GM18508 (cell line): ENCODE results near the gene S100A3.
"Not testable (repeated sequence)": the region's sequence is repeated elsewhere in the genome, so short reads cannot be mapped to it uniquely, and the experiment has no call there.

Experiments used
- ATAC-seq: cut with Tn5 transposase; IDR thresholded peaks from one replicate; pipeline ENCODE4 v1.9.1; 2021; ENCODE audit warnings: moderate number of reproducible peaks; ENCODE audit not compliant: insufficient read depth, unreplicated experiment

S100A3 gene

GRCh38 chr1:153548722-153549688 lies at the start of gene S100A3:
S100A3 (minus strand) TSS chr1:153549258; CDS start chr1:153548485, 773 bp downstream.
- ATAC-seq: no peak

GRCh38 chr1:153598309-153599172 lies 49.5 kb upstream of the S100A3 start:
- ATAC-seq: peak; percentile 93

DNA sequence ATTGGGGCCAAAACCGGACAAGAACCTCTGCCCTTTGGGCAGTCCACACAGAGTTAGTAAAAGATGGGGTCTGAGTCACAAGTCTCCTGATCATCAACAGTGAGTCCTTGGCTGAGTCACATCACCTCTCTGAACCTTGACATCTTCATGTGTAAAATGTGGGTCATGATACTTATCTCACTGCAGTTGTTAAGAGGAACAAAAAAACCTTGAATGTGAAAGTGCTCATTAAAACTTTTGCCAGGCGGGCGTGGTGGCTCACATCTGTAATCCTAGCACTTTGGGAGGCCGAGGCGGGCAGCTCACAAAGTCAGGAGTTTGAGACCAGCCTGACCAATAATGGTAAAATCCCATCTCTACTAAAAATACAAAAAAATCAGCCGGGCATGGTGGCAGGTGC lies 48.1 kb upstream of the S100A3 start:
- no peak for ATAC-seq

DNA sequence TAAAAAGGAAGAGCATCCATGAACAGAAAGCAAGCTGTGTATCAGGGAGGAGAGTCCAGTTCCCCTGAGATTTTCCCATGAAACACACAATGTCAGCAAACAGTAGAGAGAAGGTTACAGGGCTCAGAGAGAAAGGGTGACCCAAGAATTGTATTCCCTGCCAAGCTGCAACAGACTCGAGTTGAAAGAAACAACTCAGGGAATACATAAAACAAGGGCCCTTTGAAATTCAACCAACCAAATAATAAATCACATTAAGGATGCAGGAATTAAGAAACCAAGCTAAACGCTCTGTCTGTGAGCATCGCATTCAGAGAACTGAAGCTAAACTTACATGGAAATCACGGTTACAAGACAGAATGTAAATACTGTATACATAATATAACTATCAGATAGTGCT lies 43.7 kb upstream of the S100A3 start:
- no peak for ATAC-seq

DNA sequence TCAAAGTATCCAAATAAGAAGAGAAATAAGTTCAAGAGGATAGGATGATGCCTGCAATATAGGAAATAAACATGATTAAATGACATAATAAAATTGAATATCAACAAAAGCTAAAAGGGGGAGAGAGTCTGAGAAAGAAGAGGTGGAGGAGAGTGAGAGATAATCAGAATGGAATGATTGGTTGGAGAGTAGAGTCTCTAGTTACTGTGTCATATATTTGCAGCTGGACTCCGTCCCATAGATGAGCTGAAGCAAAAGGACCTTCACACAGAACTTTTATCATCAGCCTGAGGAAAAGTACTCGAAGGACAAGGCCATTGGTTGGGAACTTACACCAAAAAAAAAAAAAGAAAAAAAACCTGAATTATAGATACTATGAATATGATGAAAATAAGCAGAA lies 39.4 kb upstream of the S100A3 start:
- no peak for ATAC-seq

GRCh38 chr1:153588033-153588432 lies 39.0 kb upstream of the S100A3 start:
- ATAC-seq: not testable (repeated sequence)

DNA sequence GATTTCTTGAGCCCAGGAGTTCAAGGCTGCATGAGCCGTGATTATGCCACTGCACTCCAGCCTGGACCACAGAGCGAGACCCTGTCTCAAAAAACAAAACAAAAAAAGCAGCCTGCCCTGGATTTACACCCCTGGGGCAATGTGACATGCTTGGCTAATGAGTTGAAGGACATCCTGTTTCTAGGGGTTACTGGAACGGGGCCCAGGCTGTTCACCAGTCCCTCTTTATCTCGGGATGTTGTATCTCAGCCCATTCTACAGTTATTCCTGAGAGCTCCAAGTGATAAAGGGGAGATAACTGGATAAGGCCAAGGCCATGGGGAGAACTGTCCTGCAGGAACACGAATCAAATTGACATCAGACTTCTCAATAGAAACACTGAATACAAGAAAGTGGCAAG lies 38.3 kb upstream of the S100A3 start:
- ATAC-seq: no peak

GRCh38 chr1:153586347-153586746 lies 37.3 kb upstream of the S100A3 start:
- no peak for ATAC-seq

GRCh38 chr1:153585006-153585405 lies 35.9 kb upstream of the S100A3 start:
- no peak for ATAC-seq

DNA sequence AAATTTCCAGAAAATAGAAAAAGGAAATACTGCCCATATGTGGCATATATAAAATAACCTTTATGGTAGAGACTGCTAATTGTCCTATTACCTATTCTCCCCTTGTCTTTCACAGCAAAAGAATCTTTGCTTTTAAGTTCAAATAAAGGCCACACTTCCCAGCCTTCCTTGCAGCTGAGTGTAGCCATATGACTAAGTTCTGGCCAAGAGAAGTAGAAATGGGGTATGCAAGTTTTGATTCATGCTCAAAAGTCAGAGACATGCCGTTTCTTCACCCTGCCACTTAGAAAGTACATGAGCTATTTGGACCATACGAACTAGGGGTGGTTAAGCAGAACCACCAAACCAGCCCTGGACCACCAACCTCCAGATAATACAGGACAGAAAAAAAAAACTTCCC lies 34.9 kb upstream of the S100A3 start:
- no peak for ATAC-seq

DNA sequence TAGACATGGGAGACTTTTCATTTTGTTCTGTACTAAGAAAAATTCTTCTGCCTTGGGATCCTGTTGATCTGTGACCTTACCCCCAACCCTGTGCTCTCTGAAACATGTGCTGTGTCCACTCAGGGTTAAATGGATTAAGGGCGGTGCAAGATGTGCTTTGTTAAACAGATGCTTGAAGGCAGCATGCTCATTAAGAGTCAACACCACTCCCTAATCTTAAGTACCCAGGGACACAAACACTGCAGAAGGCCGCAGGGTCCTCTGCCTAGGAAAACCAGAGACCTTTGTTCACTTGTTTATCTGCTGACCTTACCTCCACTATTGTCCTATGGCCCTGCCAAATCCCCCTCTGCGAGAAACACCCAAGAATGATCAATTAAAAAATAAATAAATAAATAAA lies 34.5 kb upstream of the S100A3 start:
- ATAC-seq: not testable (repeated sequence)

GRCh38 chr1:153582836-153583235 lies 33.8 kb upstream of the S100A3 start:
- ATAC-seq: not testable (repeated sequence)

DNA sequence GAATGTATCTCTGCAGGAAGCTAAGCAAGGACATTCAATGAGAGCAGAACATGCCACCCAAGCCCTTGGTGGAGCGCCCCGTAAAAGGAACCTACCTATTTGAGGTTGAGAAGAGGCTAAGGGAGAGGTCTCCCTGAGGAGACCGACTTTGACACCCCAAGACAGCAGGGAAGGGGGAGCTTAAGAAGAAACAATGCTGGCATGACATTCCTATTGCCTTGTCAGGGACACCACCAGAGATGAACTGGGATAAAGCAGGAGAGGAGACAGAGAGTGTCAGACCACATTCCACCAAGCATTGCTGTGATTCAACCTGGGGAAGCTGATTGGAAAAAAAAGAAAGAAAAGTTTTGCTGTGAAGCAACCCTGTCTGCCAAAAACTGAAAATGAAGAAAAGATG lies 29.9 kb upstream of the S100A3 start:
- no peak for ATAC-seq

DNA sequence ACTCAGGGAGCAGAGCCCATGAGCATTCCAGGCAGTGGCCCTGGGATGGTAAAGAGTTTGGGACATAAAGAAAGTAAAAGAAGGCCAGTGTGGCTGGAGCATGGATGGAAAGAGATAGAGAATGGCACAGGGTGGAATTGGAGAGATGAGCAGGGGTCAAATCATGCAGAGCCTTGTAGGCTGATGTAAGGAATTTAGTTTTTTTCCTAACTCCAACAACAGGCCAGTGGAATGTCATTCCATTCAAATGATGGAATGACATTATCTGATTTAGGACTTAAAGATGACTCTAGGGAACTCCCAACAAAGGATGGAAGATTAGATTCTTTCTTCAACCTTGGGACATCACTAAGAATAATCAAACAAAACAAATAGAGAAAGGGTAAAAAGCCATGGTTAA lies 29.4 kb upstream of the S100A3 start:
- no peak for ATAC-seq

GRCh38 chr1:153577624-153578051 lies 28.6 kb upstream of the S100A3 start:
- ATAC-seq: no peak

DNA sequence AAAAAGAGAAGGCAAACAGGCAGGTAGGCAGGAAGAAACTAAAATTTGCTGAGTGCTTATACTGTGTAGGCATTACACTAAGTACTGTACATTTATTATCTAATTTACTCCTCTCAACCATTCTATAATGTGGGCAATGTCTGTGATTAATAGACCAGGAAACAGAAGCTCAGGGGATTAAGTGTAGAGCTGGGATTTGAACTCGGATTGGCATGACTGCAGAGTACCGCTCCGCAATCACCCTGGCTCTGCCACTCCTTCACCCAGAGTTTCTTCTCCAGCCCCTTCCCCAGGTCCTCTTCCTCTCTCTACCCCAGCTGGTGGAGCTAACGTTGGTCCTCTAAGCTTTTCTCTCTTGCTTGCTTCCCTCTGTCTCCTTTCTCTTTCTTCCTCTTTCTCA lies 28.1 kb upstream of the S100A3 start:
- no peak for ATAC-seq

DNA sequence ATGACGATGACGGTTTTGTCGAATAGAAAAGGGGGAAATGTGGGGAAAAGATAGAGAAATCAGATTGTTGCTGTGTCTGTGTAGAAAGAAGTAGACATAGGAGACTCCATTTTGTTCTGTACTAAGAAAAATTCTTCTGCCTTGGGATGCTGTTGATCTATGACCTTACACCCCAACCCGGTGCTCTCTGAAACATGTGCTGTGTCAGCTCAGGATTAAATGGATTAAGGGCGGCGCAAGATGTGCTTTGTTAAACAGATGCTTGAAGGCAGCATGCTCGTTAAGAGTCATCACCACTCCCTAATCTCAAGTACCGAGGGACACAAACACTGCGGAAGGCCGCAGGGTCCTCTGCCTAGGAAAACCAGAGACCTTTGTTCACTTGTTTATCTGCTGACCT lies 26.4 kb upstream of the S100A3 start:
- ATAC-seq: not testable (repeated sequence)

GRCh38 chr1:153575081-153575491 lies 26.0 kb upstream of the S100A3 start:
- not testable (repeated sequence) for ATAC-seq

DNA sequence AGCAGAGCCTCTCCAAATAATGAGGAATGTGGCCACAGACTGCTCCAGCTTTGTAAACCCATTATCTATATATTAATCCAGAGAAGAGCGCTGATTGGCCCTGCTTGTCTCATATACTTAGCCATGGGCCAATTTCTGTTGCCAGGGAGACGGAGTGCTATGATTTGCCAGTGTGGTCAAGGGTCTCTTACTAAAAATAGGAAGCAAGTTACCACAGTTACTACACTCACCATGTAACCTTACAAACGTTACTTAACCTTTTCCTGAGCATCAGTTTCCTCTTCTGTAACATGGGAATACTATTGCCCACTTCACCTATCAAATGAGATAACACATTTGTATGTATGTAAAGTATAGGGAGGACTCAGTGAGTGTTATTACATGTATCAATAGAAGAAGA lies 24.3 kb upstream of the S100A3 start:
- ATAC-seq: no peak

- no peak for ATAC-seq
Observed at GRCh38 chr1:153572569-153573015, 23.5 kb upstream of the S100A3 start.

DNA sequence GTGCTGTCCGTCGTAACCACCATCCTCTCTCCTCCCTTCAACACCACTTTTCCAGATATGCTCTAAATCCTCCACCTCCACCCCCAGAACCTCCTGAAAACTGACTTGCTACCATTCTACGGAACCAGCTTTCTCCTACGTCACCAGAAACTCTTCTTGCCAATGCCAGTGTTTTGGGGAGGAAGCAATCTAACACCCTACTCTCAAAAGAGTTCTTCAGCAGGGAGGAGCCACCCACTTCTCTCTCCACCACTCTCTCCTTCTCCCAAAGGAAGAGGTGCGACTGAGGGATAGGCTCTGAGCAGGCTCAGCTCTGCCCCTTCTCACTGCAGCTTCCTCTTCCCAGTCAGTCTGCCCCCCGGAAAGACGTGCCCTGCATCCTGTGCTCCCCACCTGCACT lies 22.6 kb upstream of the S100A3 start:
- no peak for ATAC-seq
